SK-N-SH (cell line): ENCODE results near the gene SV2C.

Source experiments
- EP300 ChIP-seq, 2 experiments: IDR thresholded peaks; 2 replicates each; pipeline versions ENCODE4 v1.4.0 to v1.6.1; 2012; ENCODE audit warnings: borderline replicate concordance in 1 of 2, low read depth in 1 of 2, low read length in 1 of 2
- FOXJ3 ChIP-seq: sonication (generic); formaldehyde crosslinking; IDR thresholded peaks from 2 replicates; pipeline ENCODE4 v1.5.1; 2020; ENCODE audit warnings: mild to moderate bottlenecking, missing genetic modification reagents
- GABPA ChIP-seq: IDR thresholded peaks from 2 replicates; pipeline ENCODE4 v1.4.0; 2012; ENCODE audit warnings: low read depth, mild to moderate bottlenecking
- JUND ChIP-seq: IDR thresholded peaks from 2 replicates; pipeline ENCODE4 v1.4.0; 2012
- MXI1 ChIP-seq: IDR thresholded peaks from 2 replicates; pipeline ENCODE4 v1.6.1; 2012; ENCODE audit warnings: mild to moderate bottlenecking, low read depth, low read length, improper control_type of control experiment
- POLR2AphosphoS5 ChIP-seq: IDR thresholded peaks from 2 replicates; pipeline ENCODE4 v1.6.1; 2012; ENCODE audit warnings: low read depth, low read length
- RAD21 ChIP-seq: IDR thresholded peaks from 2 replicates; pipeline ENCODE4 v1.6.1; 2012; ENCODE audit warnings: mild to moderate bottlenecking, low read length
- RFX5 ChIP-seq: IDR thresholded peaks from 2 replicates; pipeline ENCODE4 v1.6.1; 2012; ENCODE audit warnings: mild to moderate bottlenecking, improper control_type of control experiment, low read length
- TAF1 ChIP-seq: IDR thresholded peaks from 2 replicates; pipeline ENCODE4 v1.6.1; 2012; ENCODE audit warnings: low read depth, mild to moderate bottlenecking, low read length, moderate library complexity, borderline replicate concordance
- TF ChIP-seq, protein P1 (sequence below): fragments of 200-600 bp; sonication (generic); IDR thresholded peaks from 2 replicates; pipeline ENCODE4 v1.6.1; 2017; ENCODE audit warnings: antibody characterized with exemption, mild to moderate bottlenecking, moderate library complexity
- TF ChIP-seq, protein P2 (sequence below): IDR thresholded peaks from 2 replicates; pipeline ENCODE4 v1.4.0; 2012; ENCODE audit warnings: low read depth, borderline replicate concordance
- TF ChIP-seq, protein P3 (sequence below): IDR thresholded peaks from 2 replicates; pipeline ENCODE4; 2012
- TF ChIP-seq, protein P4 (sequence below): IDR thresholded peaks from 2 replicates; pipeline ENCODE4 v1.4.0; 2012; ENCODE audit warnings: low read depth

DNA sequence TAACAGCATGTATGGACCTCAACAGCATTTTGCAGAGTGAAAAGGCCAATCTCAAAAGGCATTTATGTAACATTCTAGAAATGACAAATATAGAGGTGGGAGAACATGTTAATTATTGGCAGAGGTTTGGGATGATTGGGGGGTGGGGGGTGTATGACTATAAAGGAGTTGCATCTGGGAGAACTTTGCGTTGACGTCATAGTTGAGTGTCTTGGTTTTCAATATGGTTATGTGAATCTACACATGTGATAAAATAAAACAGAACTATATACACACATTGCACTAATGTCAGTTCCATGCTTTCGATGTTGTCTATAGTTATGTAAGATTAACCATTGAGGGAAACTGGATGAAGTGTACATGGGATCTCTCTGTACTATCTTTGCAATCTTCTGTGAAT, 139.1 kb downstream of the SV2C start:
- TF ChIP-seq, protein P1, sequence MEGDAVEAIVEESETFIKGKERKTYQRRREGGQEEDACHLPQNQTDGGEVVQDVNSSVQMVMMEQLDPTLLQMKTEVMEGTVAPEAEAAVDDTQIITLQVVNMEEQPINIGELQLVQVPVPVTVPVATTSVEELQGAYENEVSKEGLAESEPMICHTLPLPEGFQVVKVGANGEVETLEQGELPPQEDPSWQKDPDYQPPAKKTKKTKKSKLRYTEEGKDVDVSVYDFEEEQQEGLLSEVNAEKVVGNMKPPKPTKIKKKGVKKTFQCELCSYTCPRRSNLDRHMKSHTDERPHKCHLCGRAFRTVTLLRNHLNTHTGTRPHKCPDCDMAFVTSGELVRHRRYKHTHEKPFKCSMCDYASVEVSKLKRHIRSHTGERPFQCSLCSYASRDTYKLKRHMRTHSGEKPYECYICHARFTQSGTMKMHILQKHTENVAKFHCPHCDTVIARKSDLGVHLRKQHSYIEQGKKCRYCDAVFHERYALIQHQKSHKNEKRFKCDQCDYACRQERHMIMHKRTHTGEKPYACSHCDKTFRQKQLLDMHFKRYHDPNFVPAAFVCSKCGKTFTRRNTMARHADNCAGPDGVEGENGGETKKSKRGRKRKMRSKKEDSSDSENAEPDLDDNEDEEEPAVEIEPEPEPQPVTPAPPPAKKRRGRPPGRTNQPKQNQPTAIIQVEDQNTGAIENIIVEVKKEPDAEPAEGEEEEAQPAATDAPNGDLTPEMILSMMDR, result no peak
- TF ChIP-seq JUND, result no peak
- TF ChIP-seq RAD21, result no peak
- TF ChIP-seq RFX5, result no peak
- TF ChIP-seq POLR2AphosphoS5, result no peak
- no peak for TF ChIP-seq EP300 (IDR thresholded peaks at IDR 0.05; ENCODE audit: borderline replicate concordance in 1 of 2, low read depth in 1 of 2, low read length in 1 of 2)
- TF ChIP-seq, protein P2, sequence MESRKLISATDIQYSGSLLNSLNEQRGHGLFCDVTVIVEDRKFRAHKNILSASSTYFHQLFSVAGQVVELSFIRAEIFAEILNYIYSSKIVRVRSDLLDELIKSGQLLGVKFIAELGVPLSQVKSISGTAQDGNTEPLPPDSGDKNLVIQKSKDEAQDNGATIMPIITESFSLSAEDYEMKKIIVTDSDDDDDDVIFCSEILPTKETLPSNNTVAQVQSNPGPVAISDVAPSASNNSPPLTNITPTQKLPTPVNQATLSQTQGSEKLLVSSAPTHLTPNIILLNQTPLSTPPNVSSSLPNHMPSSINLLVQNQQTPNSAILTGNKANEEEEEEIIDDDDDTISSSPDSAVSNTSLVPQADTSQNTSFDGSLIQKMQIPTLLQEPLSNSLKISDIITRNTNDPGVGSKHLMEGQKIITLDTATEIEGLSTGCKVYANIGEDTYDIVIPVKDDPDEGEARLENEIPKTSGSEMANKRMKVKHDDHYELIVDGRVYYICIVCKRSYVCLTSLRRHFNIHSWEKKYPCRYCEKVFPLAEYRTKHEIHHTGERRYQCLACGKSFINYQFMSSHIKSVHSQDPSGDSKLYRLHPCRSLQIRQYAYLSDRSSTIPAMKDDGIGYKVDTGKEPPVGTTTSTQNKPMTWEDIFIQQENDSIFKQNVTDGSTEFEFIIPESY, result no peak
- TF ChIP-seq MXI1, result no peak
- TF ChIP-seq TAF1, result no peak
- TF ChIP-seq, protein P3, sequence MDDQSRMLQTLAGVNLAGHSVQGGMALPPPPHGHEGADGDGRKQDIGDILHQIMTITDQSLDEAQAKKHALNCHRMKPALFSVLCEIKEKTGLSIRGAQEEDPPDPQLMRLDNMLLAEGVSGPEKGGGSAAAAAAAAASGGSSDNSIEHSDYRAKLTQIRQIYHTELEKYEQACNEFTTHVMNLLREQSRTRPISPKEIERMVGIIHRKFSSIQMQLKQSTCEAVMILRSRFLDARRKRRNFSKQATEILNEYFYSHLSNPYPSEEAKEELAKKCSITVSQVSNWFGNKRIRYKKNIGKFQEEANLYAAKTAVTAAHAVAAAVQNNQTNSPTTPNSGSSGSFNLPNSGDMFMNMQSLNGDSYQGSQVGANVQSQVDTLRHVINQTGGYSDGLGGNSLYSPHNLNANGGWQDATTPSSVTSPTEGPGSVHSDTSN, result no peak
- TF ChIP-seq FOXJ3, result no peak
- TF ChIP-seq, protein P4, sequence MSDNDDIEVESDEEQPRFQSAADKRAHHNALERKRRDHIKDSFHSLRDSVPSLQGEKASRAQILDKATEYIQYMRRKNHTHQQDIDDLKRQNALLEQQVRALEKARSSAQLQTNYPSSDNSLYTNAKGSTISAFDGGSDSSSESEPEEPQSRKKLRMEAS, result no peak
- no peak for TF ChIP-seq GABPA
